NCI-H1436 treated with DMSO at 0.1 percent for 48 hours (cell line): Measurements from ENCODE around the gene SERPINA9.

Source experiments
- DNase-seq: peaks from one replicate; lab custom pipeline; 2025; lab: John Stamatoyannopoulos, UW

The SERPINA9 gene

DNA sequence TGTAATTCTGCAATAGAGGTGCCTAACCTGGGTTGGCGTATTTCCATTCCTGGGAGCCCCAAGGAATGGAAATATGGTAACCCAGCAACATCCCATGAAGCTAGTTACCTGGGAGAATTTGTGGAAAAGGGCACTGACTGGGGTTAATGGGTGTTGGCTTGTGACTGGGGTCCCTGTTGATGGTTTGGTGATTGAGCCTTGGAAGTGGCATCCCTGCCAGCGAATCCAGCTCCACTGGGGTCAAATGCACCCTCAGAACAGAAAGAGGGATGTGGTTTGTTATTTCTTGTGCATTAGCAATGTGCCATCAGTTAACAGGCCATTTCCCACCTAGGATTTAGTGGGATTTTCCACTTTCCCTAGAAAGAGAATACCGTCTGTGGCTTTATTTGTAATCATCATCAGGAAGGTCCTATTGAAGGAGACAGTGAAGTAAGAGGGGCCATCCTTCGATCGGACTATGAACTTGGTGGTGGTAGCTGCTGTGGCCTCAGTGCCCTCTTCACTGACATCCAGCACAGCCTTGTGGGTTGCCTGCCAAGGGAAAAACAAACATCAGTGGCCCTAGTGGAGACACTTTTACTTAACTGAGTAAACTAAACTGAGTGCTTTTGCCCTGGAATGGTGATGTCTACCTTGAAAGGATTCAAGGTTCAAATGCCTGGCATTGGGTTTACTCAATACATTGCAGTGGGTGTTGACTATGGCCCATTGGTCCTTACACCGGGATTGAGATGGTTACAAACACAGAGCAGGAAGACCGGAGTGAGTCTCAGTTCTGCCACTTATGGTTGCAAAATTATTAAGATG lies 13.0 kb downstream of the SERPINA9 start:
- no peak for DNase-seq

DNA sequence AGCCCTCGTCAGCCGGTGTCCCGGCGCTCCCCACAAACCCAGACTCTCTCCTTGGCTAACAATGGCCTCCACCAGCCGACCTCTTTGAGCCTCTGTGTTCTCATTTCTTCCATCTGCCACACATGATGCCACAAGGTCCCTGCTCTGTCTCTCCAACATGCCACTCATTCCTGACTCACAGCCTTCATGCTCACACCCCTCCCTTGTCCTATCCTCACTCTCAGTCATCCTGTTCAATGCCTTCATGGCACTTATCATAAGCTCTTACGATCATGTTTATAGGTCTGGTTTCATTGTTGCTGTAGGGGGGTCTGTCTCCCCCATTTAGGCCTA lies 13.8 kb downstream of the SERPINA9 start:
- no peak for DNase-seq

DNA sequence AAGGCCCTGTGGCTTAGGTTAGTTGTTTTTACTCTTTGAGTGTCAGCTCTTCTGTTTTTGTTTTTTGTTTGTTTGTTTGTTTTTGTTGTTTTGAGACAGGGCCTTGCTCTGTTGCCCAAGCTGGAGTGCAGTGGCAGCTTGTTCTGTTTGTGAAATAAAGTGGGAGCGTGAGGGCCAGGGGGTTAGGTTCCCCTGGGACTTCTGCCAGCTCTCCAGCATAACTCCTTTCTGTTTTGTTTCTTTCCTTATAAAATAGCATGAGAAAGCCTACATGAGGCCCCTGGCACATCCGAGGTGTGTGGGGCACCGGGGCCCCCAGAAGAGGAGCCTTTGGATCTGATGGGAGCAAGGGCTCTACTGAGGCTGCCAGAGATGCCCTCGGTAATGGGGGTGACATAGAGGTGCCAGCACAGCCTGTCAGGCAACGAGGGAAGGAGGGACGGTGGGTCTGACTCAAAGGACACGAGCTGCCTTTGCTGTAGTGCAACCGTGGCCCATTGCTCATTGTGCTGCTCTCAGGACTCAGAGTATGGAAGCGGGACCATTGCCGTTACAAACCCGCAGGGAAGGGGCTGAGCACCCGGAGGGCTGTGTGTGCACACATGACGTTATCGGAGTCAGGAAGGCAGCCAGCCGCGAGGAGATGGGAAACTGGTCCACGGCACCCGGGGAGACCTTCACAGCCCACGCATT lies 14.3 kb downstream of the SERPINA9 start:
- DNase-seq = no peak

DNA sequence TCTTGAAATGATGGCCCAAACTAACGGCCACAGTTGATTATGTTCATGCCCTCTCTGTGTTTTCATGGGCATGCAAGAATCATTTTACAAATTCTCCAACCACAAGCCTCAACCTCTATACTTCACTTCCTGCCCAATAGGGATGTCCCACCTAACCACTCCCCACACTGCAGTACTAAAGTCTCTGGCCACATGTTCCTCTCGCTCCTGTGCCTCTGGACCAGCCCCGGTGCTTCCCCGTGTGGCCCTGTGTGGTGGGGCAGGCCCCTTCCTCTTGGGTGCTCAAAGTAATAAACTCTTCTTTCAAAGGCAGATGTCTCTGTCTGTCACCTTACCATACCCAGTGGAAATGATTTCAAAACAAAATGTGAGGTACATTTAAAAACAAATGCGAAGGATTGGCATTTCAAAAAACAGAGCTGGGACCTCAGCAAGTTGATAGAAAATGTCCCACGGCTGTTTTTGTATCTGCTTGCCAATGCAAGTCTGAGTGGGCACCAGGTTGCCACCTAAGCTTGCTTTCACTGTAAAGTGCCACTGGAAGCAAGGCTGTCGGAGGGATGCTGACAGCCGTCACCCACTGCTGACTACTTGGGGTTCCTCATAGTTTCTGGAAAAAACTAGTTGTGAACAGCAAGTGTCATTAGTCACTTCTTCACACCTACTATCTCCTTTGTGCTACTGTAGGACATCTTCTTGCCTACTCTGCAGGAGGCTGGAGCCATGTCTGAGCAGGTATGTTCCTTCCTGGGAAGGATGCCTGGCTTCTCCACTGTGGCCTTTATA lies 15.2 kb downstream of the SERPINA9 start:
- DNase-seq = no peak

DNA sequence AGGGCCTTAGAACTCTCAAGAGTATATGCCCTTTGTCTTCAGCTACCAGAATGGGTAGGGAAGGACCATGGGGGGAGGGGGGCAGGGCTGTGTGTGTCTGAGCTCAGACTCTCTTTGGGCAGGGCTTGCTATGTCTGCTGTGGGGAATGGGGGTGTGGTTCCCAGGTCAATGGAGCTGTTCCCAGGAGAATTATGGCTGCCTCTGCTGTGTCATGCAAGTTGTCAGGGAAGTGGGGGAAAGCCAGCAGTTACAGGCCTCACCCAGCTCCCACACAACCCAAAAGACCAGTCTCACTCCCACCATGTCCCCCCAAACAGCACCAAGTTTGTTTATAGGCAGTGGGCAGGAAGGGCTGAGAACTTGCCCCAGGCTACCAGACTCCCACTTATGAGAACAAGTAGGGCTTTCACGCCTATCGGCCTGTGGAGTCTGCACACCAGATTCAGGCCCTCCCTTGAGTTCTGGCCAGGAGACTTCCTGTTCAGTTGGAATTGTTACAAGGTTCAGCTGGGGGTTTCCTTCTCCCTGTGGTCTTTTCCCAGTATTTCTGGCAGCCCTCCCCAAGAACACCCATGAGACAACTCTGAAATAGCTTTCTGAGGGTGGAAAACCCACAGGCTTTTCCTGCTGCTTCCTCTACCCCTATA lies 17.3 kb downstream of the SERPINA9 start:
- DNase-seq = no peak

DNA sequence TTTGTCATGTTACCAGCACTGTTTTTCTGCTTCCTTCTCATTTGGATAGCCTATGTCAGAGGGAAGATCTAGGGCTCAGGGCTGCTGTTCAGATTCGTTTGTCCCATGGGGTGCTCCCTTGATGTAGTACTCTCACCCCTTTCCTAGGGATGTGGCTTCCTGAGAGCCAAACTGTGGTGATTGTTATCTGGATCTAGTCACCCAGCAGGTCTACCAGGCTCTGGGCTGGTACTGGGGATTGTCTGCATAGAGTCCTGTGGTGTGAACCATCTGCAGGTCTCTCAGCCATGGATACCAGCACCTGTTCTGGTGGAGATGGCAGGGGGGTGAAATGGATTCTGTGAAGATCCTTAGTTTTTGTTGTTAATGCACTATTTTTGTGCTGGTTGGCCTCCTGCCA lies 17.9 kb downstream of the SERPINA9 start:
- no peak for DNase-seq

DNA sequence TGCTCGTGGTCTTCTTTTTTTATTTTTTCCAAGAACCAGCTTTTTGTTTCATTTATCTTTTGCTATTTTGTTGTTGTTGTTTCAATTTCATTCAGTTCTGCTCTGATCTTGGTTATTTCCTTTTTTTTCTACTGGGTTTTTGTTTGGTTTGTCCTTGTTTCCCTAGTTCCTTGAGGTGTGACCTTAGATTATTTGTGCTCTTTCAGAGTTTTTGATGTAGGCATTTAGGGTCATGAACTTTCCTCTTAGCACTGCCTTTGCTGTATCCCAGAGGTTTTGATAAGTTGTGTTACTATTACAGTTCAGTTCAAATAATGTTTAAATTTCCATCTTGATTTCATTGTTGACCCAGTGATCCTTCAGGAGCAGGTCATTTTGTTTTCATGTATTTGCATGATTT lies 20.1 kb downstream of the SERPINA9 start:
- DNase-seq = no peak

DNA sequence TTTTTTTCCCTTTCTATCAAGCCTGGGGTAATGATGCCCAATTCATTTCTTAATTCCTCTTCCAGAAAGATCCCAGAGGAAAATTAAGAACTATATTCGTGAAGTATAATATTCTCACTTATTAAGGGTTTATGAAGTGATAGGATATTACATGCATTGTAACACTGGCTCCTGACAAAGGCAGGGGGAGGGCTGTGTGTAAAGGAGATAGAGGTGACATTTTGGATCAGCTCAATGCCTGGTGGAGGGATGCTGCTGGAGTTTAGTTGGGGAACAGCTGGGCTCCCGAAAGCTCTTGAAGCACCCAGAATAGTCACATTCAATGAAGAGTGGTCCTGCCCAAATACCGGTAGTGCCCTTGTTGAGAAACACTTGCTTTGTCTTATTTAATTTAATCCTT lies 24.2 kb downstream of the SERPINA9 start:
- DNase-seq = no peak

DNA sequence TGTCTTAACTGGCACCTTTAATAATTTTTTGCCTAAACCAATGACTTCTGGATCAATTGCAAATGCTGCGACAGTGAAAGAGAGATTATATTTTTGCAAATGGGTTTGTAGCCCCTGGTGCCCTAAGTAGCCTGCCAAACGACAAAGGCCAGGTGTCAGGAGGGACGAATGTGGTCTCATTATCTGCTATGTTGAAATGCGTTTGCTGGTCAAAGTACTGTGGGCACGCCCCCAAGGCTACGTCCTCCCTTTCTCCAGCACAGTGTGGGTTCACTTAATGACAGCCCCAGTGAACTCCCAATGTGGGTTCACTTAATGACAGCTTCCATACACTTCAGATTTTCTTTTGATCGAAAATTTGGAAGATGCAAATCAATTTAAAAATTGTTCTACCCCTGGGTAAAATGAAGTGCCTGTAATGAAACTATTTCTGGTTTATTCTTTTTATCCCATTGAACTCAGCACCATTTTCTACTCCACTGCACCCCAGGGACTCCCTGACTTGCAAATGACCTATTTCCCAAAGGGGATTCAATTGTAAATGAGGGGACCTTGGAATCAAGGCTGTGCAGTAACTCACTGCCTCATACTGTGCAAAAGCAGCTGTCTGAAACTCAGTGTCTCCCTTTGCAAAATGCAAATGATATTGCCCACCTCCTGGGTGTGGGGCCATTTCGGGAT lies 24.8 kb downstream of the SERPINA9 start:
- DNase-seq = no peak

DNA sequence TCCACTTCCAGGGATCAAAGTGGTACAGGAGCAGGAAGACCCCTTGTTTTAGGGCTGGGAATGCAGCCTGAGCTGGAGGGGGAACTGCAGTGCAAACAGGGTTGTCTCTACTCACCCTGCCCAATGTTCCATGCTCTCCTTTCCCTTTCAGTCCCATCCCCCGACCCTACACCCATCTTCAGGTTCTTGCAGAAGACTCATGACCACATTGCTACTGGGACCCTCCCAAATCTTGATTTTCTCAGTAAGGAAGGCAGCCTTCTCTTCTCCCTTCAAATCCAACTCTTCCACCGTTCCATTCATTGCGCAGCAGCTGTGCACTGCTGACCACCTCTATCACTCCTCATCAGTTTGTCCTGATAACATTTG lies 25.3 kb downstream of the SERPINA9 start:
- no peak for DNase-seq

DNA sequence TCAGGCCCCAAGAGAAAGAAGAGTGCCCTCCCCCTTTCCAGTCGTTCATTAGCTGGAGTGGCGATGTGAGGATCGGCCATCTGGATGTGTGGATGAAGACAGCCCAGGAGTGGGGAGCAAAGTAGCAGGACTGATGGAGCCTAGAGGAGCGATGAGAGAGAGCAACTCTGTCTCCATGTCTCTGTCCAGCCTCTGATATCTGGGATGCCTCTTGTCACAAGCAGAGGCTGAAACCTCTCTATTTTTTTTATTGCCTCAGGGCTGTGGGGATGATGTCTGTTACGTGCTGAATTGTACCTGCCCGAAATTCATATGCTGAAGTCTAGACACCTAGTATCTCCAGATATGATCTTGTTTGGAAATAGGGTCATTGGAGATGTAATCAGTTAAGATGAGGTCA lies 26.1 kb downstream of the SERPINA9 start:
- DNase-seq = no peak

DNA sequence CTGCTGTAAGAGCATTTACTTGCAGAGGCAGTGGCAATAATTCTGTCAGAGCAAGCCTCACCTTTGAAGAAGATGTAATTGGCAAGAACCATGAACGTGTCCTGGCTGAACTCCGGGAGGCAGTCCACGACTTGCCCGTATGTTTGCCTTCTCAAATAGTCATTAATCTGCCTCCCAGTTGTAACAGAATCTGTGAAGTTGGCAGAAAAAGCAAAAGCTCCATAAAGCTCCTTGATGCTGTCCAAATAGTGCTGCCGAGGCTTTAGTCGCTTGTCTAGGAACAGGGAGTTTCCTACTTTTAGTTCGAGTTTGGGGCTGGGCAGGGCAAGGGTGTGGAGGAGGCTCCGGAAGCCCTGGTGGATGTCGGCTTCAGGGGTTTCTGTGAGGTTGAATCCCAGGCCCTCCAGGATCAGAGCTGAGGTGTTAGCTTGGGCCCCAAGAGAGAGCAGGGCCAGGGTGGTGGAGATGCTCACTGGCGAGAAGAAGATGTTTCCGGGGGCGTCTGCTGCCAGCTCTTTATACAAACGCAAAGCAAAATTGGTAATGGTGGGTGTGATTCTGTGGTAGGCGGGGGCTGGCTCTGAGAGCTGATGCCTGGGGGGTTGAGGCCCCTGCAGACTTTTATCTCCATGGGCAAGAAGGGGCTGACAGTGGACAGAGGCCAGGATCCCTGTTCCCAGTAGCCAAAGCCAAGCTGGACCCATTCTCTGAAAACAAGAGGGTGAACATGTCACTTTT lies 27.8 kb downstream of the SERPINA9 start:
- DNase-seq = no peak

DNA sequence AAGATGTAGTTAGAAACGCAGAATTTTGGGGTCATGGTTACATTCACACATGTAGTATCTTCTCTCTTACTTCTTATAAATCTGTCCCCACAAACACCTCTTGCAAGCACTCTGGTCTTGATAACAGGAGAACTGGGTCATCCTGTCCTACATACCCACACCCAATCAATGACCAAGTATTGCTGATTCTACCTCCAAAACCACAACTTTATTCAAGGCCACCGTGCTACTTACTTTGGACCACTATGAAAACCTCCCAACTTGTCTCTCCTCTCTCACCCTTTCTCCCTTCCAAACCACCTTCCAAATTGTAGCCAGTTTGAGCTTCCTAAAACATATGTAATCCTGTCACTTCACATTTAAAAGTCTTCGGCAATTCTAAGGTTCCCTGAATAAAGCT lies 28.8 kb downstream of the SERPINA9 start:
- no peak for DNase-seq

DNA sequence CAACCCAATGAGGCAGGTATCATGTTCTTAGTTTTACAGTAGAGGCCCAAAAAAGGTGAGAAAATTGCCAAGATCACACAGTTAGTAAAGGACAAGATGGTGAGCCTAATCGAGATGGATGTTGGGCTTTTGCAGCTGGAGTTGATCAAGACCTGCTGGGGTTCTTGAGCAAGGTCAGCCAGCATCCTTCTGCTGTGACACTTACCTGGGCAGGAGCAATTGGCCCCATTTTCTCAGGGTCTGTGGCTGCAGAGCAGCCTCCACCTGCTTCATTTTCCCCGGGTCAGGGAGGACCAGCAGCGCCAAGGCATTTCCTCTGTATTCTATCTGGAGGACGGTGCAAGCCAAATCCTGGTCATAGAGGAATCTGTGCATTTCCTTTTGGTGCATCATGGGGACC lies 29.9 kb downstream of the SERPINA9 start:
- DNase-seq = no peak

DNA sequence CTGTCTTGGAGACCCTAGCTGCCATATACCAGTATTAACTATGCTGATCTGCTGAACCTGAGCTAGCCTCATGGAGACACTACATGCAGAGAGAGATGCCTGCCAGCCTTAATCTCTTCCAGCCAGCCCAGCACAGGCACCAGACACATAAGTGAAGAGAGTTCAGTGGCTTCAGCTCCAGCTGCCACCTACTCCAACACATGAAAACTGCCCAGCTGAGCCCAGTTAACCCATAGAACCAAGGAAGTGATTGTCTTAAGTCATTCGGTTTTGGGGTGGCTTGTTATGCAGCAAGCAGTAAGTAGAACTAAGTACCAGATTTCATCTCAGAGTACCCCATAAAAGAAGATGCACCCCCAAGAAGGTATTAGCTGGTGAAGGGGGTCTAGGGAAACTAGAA lies 31.0 kb downstream of the SERPINA9 start:
- DNase-seq = no peak

DNA sequence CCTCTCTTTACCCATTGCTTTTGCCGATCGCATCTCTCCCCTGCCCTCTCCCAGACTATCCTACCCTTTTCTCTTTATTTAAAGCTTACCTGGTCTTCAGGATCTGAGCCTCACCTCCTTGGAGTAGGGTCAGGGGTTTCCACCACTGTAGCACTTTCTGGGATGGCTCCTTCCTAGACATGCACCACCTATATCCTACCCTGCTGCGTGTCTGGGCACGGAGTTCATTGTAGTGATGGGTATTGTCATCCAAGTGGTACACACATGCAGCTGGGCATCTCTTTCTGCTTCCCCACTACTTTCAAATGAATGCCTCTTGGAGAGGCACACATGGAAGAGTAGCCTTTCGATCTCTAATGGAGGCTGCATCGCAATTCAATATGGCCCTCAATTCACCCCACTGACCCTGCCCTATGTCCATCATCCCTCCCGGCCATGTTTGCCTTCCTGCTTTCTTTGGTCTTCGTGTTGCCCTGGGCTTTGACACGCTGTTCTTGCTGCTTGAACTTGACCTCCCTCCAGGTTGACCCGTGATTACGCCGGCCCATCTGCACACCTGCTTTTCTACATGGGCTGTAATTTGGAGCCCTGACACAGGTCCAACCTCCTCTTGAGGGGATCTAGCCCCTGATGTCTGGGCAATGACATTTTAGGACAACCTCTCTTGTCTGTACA lies 34.3 kb downstream of the SERPINA9 start:
- no peak for DNase-seq

DNA sequence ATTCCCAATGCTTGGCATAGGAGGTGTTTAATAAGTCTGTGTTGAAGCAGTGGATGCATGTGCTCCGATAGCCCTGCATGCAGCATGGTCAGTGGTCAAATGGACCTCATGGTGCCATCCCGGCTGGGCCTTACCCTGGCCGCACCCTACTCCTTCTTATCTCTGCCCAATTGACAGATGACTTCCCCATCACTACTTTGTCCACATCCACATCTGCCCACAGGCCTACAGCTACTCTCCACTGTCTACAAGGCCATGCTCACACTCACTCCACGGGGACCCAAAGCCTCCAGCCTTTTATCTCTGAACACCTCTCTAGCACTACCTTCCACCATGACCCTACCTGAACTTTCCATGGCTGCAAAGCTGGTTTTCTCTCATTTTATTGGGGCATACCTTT lies 34.9 kb downstream of the SERPINA9 start:
- no peak for DNase-seq

DNA sequence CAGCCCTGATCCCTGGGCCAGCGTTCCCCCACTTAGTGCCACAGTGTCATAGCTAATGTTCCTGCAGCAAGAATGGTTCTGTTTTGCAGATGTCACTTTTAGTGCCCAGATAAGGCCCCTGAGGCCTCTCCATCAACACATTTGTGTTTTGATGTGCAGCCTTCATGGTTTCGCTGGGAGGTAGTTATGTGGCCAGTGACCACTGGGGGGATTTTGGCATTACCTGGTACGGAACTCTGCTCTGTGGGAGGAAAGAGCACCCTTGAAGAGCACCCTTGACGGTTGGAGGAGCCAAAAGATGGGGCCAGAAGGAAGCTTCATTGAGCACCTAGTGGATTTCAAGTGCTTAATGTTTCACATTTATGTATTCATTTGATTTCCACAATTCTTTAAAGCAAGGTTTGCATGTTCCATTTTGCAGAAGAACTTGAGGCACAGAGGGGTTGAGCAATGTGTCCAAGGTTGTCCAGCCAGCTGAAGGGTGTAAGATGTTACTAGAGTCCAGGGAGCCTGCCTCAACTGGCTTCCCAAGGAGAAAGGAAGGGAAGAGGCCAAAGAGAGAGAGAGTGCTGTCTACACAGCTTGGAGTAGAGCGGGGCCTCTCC lies 36.4 kb downstream of the SERPINA9 start:
- no peak for DNase-seq

DNA sequence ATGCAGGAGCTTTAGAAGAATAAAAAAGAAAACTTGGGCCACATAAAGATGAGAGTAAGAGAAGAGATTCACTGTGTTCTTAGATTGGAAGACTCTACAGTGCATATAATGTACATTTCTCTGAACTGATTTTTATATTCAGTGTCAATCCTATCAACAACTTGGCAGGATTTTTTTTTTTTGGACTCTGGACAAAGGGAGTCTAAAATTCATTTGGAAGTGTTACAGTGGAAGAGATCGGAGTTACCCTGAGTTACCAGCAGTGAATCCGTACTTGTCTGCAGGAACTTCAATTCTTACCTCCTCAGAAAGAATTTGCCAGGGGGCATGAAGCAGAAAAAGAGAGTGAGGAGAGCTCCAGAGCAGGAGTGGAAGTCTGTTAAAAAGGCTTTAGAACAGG lies 47.4 kb downstream of the SERPINA9 start:
- DNase-seq = no peak

DNA sequence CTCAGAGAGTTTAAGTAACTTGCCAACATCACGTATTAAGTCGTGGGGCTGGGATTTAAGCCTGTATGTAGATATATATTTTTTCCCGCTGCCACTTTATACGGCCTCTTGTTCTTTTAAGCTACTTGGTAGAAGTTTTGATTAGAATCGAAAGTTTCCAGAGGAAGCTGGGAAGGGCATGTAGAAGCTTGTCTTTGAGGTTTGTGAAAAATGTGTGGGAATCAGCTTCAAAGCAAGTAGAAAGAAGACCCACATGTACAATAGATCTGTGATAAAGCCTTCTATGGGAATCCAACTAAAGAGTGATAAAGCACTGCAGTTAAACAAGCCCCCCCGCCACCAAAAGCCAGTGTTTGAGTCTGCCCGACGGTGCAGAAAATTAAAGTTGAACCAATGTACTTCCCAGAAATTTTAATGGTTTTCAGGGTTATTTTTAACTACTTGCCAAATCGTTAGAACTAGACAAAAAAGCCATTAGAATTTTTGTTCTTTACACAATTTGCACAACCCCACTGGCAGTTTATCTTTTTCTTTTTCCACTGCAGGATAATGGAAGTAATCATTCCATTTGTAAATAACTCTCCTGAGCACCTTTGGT lies 48.9 kb downstream of the SERPINA9 start:
- DNase-seq = no peak
